ENCODE data around the gene CNOT6L. TPM values are rescaled to one million over a fixed set of nuclear protein-coding genes. Genes with fewer than 3 reads are reported as not detected.
A peak's percentile ranks its signal among the peaks of the same experiment; 100 is the strongest.

Gene CNOT6L
- total and polyA plus RNA-seq, 2 of the 13 experiments (the other 11 are each of a cell fraction or from before 2014, with no cell fraction given), result 7.9 to 13.5 TPM

- 0 out of 2 replicates have a peak, but pooled peaks have one; percentile 18 for TF ChIP-seq HDAC2 (CRISPR knock-in tag; IDR thresholded peaks at IDR 0.05)
- TF ChIP-seq ZMYM3 (CRISPR knock-in tag; IDR thresholded peaks at IDR 0.05), result 0 out of 2 replicates have a peak, but pooled peaks have one; percentile 40
Measured at GRCh38 chr4:77863341-77863740, 44.2 kb upstream of the CNOT6L start (continued).

DNA sequence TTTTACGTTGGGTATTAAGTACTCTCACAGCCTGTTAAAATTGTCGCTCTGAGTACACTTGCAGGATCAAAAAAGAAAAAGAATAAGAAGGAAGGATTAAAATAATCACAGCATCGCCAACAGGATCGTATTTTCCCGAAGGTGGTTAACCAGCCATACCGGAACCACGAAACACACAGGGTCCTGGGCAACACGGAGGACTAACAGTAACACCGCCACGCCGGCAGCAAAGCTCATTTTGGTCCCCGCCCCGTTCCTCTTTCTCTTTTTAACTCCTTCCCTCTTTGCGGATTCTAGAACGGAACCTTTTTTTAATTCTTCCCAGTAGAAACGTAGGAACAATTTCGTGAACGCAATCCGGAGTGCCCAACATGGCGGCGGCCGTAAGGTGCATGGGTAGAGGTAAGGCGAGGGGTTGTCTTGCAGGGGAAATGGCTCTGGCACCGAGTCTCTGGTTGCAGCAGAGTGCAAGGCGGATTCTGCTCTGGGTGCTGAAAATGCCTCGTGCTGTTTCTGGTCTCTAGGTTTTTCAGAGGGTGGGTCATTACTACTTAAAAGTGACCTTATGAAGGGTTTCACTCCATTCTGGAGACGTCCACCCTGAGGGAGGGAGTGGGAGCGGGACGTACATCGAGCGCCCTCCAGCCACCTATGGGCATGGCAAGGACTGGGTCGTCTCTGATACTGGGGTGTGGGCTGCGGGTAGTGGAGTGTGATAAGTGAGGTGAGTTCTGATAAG lies 43.5 kb upstream of the CNOT6L start, which contains the start of gene MRPL1:
Gene MRPL1 (plus strand): TSS at position 353 of the 739 bp plus-strand sequence. CDS start 19 bp downstream, at position 372.
- in situ Hi-C loops (cut with HindIII; ENCODE audit: extremely low pct_ligation_motif_present, low pct_unique_long_range_greater_than_20kb), result loop anchor here (5.0 kb wide), 1 partner anchor 45 kb away; the partner anchor contains the start of gene CNOT6L
- peaks cover 43% of the 10 kb centered on the region for H3K79me2 ChIP-seq (ENCODE audit: insufficient read depth, low read length)
- no peaks in the 10 kb centered on the region for H3K9me3 ChIP-seq (ENCODE audit: low read length)
- 1% methylated on average over 30 of the region's 33 CpGs for WGBS (ENCODE audit: low lambda C conversion rate)
- peak within 1 kb of the TSS; percentile 78 for H3K4me2 ChIP-seq (ENCODE audit: low read depth, low read length)
- FAIRE-seq (peak; percentile 87), DNase-seq (ENCODE audit: low spot score) (peak; percentile 94), ATAC-seq (peak; percentile 95)
- H3K36me3 ChIP-seq (replicated peaks in 1 of 2; ENCODE audit: control insufficient read depth in 1 of 2, insufficient read depth in 2 of 2, low read length in 2 of 2), result no peaks in the 10 kb centered on the region; a peak in 1 of 5 replicates
- ChIA-PET CTCF (ENCODE audit: low intra/inter-chr PET ratio, low total read pairs) (no interaction called here), POLR2A (interaction anchor here (0.7 to 3.0 kb wide), 17 partner anchors 9 to 912 kb away, joined by 3 to 44 read pairs (median 4); partner anchors contain the start of genes CNOT6L and FRAS1)
- peak within 1 kb of the TSS; percentile 92 for H3K9ac ChIP-seq (ENCODE audit: insufficient read depth, low read depth, low read length)
- BruUV-seq (replicated peaks), result no TSS peak
- peak within 1 kb of the TSS; percentile 91 for H2AFZ ChIP-seq (ENCODE audit: low read length)
- H3K27me3 ChIP-seq (ENCODE audit: control insufficient read depth in 1 of 2, insufficient read depth in 2 of 2, low read length in 2 of 2), result no peaks in the 10 kb centered on the region; a peak in 1 of 5 replicates
- no peaks in the 10 kb centered on the region for H4K20me1 ChIP-seq (ENCODE audit: insufficient read depth, low read length)
- peaks cover 48% of the 10 kb centered on the region for H3K4me1 ChIP-seq (ENCODE audit: insufficient read depth, low read length)
- peak within 1 kb of the TSS; percentile 84 to 86 (median 86) for H3K4me3 ChIP-seq (replicated peaks in 1 of 3; ENCODE audit: insufficient read depth in 1 of 3, low read depth in 2 of 3, low read length in 3 of 3)
- intact Hi-C loops (cut with micrococcal nuclease; ENCODE audit: unreplicated experiment), result loop anchor here (1.0 kb wide), 1 partner anchor 42 kb away; no protein-coding TSS in a partner anchor
- peak within 1 kb of the TSS; percentile 95 for H3K27ac ChIP-seq (ENCODE audit: extremely low read length, insufficient read depth, low read length)
- no peak for TF ChIP-seq ZNF724P (CRISPR knock-in tag; IDR thresholded peaks at IDR 0.05; ENCODE audit: borderline replicate concordance)
- TF ChIP-seq RXRA (CRISPR knock-in tag; IDR thresholded peaks at IDR 0.05), result peak; percentile 62
- no peak for TF ChIP-seq CHD2 (IDR thresholded peaks at IDR 0.05; ENCODE audit: low read depth, low read length)
- TF ChIP-seq PBX2 (CRISPR knock-in tag; IDR thresholded peaks at IDR 0.05), result no peak
- TF ChIP-seq ZNF354B (CRISPR knock-in tag; IDR thresholded peaks at IDR 0.05), result 0 out of 2 replicates have a peak, but pooled peaks have one; percentile 49
- TF ChIP-seq, protein P1, sequence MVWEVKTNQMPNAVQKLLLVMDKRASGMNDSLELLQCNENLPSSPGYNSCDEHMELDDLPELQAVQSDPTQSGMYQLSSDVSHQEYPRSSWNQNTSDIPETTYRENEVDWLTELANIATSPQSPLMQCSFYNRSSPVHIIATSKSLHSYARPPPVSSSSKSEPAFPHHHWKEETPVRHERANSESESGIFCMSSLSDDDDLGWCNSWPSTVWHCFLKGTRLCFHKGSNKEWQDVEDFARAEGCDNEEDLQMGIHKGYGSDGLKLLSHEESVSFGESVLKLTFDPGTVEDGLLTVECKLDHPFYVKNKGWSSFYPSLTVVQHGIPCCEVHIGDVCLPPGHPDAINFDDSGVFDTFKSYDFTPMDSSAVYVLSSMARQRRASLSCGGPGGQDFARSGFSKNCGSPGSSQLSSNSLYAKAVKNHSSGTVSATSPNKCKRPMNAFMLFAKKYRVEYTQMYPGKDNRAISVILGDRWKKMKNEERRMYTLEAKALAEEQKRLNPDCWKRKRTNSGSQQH (CRISPR knock-in tag; IDR thresholded peaks at IDR 0.05; ENCODE audit: low read depth), result peak; percentile 54; the same call in 1 of the 2 replicates
- peak; percentile 70; the same call in 1 of the 2 replicates for TF ChIP-seq PITX1 (CRISPR knock-in tag; IDR thresholded peaks at IDR 0.05)
- no peak for TF ChIP-seq ZNF672 (CRISPR knock-in tag; IDR thresholded peaks at IDR 0.05)
- TF ChIP-seq, protein P2, sequence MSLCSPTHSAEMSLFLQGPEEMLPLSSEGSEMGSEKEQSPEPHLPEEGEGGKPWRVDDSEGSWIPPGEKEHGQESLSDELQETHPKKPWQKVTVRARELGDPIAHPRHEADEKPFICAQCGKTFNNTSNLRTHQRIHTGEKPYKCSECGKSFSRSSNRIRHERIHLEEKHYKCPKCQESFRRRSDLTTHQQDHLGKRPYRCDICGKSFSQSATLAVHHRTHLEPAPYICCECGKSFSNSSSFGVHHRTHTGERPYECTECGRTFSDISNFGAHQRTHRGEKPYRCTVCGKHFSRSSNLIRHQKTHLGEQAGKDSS (CRISPR knock-in tag; IDR thresholded peaks at IDR 0.05; ENCODE audit: borderline replicate concordance, low read depth), result no peak
- TF ChIP-seq KAT2B (IDR thresholded peaks at IDR 0.05; ENCODE audit: borderline replicate concordance, low read depth, low read length), result no peak
- peak; percentile 60 for TF ChIP-seq SIX4 (CRISPR knock-in tag; IDR thresholded peaks at IDR 0.05)
- peak; percentile 68 for TF ChIP-seq FOSL2 (CRISPR knock-in tag; IDR thresholded peaks at IDR 0.05)
- TF ChIP-seq, protein P3, sequence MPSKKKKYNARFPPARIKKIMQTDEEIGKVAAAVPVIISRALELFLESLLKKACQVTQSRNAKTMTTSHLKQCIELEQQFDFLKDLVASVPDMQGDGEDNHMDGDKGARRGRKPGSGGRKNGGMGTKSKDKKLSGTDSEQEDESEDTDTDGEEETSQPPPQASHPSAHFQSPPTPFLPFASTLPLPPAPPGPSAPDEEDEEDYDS (CRISPR knock-in tag; IDR thresholded peaks at IDR 0.05), result peak; percentile 85
- no peak; the same call in 1 of the 2 replicates for TF ChIP-seq CAMTA2 (CRISPR knock-in tag; IDR thresholded peaks at IDR 0.05; ENCODE audit: borderline replicate concordance)
- 0 out of 2 replicates have a peak, but pooled peaks have one; percentile 22 for TF ChIP-seq SOX13 (IDR thresholded peaks at IDR 0.05)
- no peak; a peak in 1 of 4 replicates for TF ChIP-seq SOX13 (CRISPR knock-in tag; conservative IDR thresholded peaks at IDR 0.05 in 1 of 2, IDR thresholded peaks at IDR 0.05 in 1 of 2)
- TF ChIP-seq ZNF225 (CRISPR knock-in tag; IDR thresholded peaks at IDR 0.05), result no peak; the same call in 1 of the 2 replicates
